HEK293 (cell line): Measurements from ENCODE around the gene TMEM181.

ENCODE experiments used
- IKZF3 ChIP-seq: fragments of 450-650 bp; IDR thresholded peaks from 2 replicates; pipeline ENCODE4 v1.5.0; 2018; ENCODE audit warnings: missing biosample characterization, mild to moderate bottlenecking, missing genetic modification characterization, moderate library complexity
- KLF9 ChIP-seq: fragments of 450-650 bp; formaldehyde crosslinking; IDR thresholded peaks from 2 replicates; pipeline ENCODE4 v1.5.1; 2016; ENCODE audit warnings: missing biosample characterization, missing genetic modification characterization, low read depth
- SALL2 ChIP-seq: fragments of 450-650 bp; formaldehyde crosslinking; IDR thresholded peaks from 2 replicates; pipeline ENCODE4 v1.5.0; 2017; ENCODE audit warnings: missing biosample characterization, mild to moderate bottlenecking, missing genetic modification characterization, borderline replicate concordance
- SCRT2 ChIP-seq: fragments of 450-650 bp; formaldehyde crosslinking; IDR thresholded peaks from 2 replicates; pipeline ENCODE4 v1.5.1; 2016; ENCODE audit warnings: missing biosample characterization, missing genetic modification characterization
- YY2 ChIP-seq: fragments of 450-650 bp; formaldehyde crosslinking; IDR thresholded peaks from 2 replicates; pipeline ENCODE4 v1.5.1; 2016; ENCODE audit warnings: missing biosample characterization, missing genetic modification characterization
- ZBTB17 ChIP-seq: fragments of 450-650 bp; formaldehyde crosslinking; IDR thresholded peaks from 2 replicates; pipeline ENCODE4 v1.5.1; 2016; ENCODE audit warnings: missing biosample characterization, missing genetic modification characterization
- ZFP37 ChIP-seq: fragments of 450-650 bp; formaldehyde crosslinking; IDR thresholded peaks from 2 replicates; pipeline ENCODE4 v1.5.1; 2016; ENCODE audit warnings: missing biosample characterization, missing genetic modification characterization
- ZFP69B ChIP-seq: fragments of 450-650 bp; formaldehyde crosslinking; IDR thresholded peaks from 2 replicates; pipeline ENCODE4 v1.5.1; 2016; ENCODE audit warnings: missing biosample characterization, missing genetic modification characterization
- ZNF239 ChIP-seq: fragments of 450-650 bp; formaldehyde crosslinking; IDR thresholded peaks from 2 replicates; pipeline ENCODE4 v1.5.1; 2016; ENCODE audit warnings: missing biosample characterization, missing genetic modification characterization
- ZNF292 ChIP-seq: fragments of 450-650 bp; formaldehyde crosslinking; IDR thresholded peaks from 2 replicates; pipeline ENCODE4 v1.5.1; 2016; ENCODE audit warnings: low read depth, missing biosample characterization, missing genetic modification characterization, borderline replicate concordance
- ZNF404 ChIP-seq: fragments of 450-650 bp; formaldehyde crosslinking; IDR thresholded peaks from 2 replicates; pipeline ENCODE4 v1.5.1; 2017; ENCODE audit warnings: missing biosample characterization, missing genetic modification characterization
- ZNF623 ChIP-seq: fragments of 450-650 bp; formaldehyde crosslinking; IDR thresholded peaks from 2 replicates; pipeline ENCODE4 v1.5.1; 2016; ENCODE audit warnings: missing biosample characterization, missing genetic modification characterization
- ZNF624 ChIP-seq: fragments of 450-650 bp; formaldehyde crosslinking; IDR thresholded peaks from 2 replicates; pipeline ENCODE4 v1.5.1; 2017; ENCODE audit warnings: missing biosample characterization, missing genetic modification characterization
- ZNF626 ChIP-seq: fragments of 450-650 bp; sonication (Bioruptor Pico); formaldehyde crosslinking; IDR thresholded peaks from 2 replicates; pipeline ENCODE4 v1.5.1; 2018; ENCODE audit warnings: missing biosample characterization, missing genetic modification characterization, inconsistent platforms
- ZNF658 ChIP-seq: fragments of 450-650 bp; formaldehyde crosslinking; IDR thresholded peaks from 2 replicates; pipeline ENCODE4; 2016; ENCODE audit warnings: missing biosample characterization, missing genetic modification characterization
- ZNF843 ChIP-seq: fragments of 450-650 bp; formaldehyde crosslinking; IDR thresholded peaks from 2 replicates; pipeline ENCODE4 v1.5.1; 2016; ENCODE audit warnings: missing biosample characterization, missing genetic modification characterization
- TF ChIP-seq, protein P1 (sequence below): fragments of 450-650 bp; formaldehyde crosslinking; IDR thresholded peaks from 2 replicates; pipeline ENCODE4 v1.5.1; 2016; ENCODE audit warnings: missing biosample characterization, missing genetic modification characterization
- TF ChIP-seq, protein P2 (sequence below): fragments of 450-650 bp; formaldehyde crosslinking; IDR thresholded peaks from 2 replicates; pipeline ENCODE4 v1.5.1; 2016; ENCODE audit warnings: missing biosample characterization, missing genetic modification characterization, low read depth
- TF ChIP-seq, protein P3 (sequence below): fragments of 450-650 bp; formaldehyde crosslinking; IDR thresholded peaks from 2 replicates; pipeline ENCODE4 v1.5.1; 2017; ENCODE audit warnings: missing biosample characterization, missing genetic modification characterization
- TF ChIP-seq, protein P4 (sequence below): fragments of 450-650 bp; formaldehyde crosslinking; IDR thresholded peaks from 2 replicates; pipeline ENCODE4 v1.5.1; 2016; ENCODE audit warnings: missing biosample characterization, missing genetic modification characterization
- TF ChIP-seq, protein P5 (sequence below): fragments of 450-650 bp; formaldehyde crosslinking; IDR thresholded peaks from 2 replicates; pipeline ENCODE4 v1.5.1; 2017; ENCODE audit warnings: missing biosample characterization, missing genetic modification characterization
- TF ChIP-seq, protein P6 (sequence below): fragments of 450-650 bp; formaldehyde crosslinking; conservative IDR thresholded peaks from 2 replicates; pipeline ENCODE4 v1.5.1; 2016; ENCODE audit warnings: low read depth, missing biosample characterization, missing genetic modification characterization
- TF ChIP-seq, protein P7 (sequence below): fragments of 450-650 bp; formaldehyde crosslinking; IDR thresholded peaks from 2 replicates; pipeline ENCODE4 v1.5.1; 2016; ENCODE audit warnings: missing biosample characterization, missing genetic modification characterization

Gene TMEM181

DNA sequence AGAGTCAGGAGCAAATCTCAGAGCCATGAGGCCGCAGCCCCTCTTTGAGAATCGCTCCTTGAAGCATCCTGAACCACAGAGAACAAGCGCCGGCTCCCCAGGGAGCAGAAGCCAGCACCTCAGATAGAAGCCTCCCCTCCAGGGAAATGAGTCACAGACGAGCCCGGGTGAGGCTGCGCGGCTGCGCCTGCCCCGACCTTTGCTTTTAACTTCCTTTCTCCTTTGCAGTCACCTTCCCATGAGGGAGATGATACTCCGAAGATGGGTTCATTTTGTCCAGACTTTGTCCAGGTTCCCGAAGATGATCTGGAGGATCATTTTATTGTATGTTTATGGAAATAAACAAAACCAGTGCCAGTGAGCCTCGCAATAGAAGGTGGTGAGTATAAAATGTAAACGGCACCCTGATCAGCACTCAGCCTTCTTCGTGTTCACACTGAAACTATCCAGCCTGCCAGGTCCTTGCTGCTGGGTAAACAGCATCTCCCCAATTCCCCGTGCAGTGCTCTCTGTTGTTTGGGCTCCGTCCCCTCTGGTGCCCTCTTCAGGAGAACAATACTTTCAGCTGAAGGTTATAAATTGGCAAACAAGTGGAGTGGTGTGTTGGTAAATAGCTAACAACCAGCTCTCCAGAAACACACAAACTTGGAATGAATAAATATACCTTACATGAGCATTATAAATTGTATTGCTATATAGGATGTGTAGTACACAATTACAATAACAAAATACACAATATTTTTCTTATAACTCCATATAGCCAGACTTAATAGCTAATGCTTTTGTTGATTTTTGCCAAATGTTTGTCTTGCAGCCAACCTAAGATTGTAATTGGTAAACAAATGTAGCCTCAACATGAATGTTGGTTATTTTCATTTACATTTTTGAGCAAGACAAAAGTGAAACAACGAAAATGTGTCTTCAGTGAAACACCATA, 41.4 kb upstream of the TMEM181 start (continued):
- TF ChIP-seq ZFP37, result peak; percentile 67; the same call in 1 of the 2 replicates
- no peak for TF ChIP-seq ZNF239 (tag by site-specific recombination)
- TF ChIP-seq, protein P1, sequence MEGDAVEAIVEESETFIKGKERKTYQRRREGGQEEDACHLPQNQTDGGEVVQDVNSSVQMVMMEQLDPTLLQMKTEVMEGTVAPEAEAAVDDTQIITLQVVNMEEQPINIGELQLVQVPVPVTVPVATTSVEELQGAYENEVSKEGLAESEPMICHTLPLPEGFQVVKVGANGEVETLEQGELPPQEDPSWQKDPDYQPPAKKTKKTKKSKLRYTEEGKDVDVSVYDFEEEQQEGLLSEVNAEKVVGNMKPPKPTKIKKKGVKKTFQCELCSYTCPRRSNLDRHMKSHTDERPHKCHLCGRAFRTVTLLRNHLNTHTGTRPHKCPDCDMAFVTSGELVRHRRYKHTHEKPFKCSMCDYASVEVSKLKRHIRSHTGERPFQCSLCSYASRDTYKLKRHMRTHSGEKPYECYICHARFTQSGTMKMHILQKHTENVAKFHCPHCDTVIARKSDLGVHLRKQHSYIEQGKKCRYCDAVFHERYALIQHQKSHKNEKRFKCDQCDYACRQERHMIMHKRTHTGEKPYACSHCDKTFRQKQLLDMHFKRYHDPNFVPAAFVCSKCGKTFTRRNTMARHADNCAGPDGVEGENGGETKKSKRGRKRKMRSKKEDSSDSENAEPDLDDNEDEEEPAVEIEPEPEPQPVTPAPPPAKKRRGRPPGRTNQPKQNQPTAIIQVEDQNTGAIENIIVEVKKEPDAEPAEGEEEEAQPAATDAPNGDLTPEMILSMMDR (tag by site-specific recombination), result 0 out of 2 replicates have a peak, but pooled peaks have one; percentile 33
- TF ChIP-seq ZNF624, result no peak; the same call in 1 of the 2 replicates
- TF ChIP-seq IKZF3 (tag by site-specific recombination), result no peak
- no peak for TF ChIP-seq ZNF623 (tag by site-specific recombination)
- TF ChIP-seq, protein P2, sequence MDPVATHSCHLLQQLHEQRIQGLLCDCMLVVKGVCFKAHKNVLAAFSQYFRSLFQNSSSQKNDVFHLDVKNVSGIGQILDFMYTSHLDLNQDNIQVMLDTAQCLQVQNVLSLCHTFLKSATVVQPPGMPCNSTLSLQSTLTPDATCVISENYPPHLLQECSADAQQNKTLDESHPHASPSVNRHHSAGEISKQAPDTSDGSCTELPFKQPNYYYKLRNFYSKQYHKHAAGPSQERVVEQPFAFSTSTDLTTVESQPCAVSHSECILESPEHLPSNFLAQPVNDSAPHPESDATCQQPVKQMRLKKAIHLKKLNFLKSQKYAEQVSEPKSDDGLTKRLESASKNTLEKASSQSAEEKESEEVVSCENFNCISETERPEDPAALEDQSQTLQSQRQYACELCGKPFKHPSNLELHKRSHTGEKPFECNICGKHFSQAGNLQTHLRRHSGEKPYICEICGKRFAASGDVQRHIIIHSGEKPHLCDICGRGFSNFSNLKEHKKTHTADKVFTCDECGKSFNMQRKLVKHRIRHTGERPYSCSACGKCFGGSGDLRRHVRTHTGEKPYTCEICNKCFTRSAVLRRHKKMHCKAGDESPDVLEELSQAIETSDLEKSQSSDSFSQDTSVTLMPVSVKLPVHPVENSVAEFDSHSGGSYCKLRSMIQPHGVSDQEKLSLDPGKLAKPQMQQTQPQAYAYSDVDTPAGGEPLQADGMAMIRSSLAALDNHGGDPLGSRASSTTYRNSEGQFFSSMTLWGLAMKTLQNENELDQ (tag by site-specific recombination), result no peak
- TF ChIP-seq SCRT2, result peak; percentile 55; the same call in 1 of the 2 replicates
- peak; percentile 97 for TF ChIP-seq ZBTB17 (tag by site-specific recombination)
- TF ChIP-seq, protein P3, sequence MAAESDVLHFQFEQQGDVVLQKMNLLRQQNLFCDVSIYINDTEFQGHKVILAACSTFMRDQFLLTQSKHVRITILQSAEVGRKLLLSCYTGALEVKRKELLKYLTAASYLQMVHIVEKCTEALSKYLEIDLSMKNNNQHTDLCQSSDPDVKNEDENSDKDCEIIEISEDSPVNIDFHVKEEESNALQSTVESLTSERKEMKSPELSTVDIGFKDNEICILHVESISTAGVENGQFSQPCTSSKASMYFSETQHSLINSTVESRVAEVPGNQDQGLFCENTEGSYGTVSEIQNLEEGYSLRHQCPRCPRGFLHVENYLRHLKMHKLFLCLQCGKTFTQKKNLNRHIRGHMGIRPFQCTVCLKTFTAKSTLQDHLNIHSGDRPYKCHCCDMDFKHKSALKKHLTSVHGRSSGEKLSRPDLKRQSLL (tag by site-specific recombination), result no peak
- TF ChIP-seq ZNF658 (tag by site-specific recombination), result no peak
- no peak for TF ChIP-seq ZNF292 (tag by site-specific recombination)
- TF ChIP-seq, protein P4, sequence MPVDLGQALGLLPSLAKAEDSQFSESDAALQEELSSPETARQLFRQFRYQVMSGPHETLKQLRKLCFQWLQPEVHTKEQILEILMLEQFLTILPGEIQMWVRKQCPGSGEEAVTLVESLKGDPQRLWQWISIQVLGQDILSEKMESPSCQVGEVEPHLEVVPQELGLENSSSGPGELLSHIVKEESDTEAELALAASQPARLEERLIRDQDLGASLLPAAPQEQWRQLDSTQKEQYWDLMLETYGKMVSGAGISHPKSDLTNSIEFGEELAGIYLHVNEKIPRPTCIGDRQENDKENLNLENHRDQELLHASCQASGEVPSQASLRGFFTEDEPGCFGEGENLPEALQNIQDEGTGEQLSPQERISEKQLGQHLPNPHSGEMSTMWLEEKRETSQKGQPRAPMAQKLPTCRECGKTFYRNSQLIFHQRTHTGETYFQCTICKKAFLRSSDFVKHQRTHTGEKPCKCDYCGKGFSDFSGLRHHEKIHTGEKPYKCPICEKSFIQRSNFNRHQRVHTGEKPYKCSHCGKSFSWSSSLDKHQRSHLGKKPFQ (tag by site-specific recombination), result peak; percentile 92
- TF ChIP-seq, protein P5, sequence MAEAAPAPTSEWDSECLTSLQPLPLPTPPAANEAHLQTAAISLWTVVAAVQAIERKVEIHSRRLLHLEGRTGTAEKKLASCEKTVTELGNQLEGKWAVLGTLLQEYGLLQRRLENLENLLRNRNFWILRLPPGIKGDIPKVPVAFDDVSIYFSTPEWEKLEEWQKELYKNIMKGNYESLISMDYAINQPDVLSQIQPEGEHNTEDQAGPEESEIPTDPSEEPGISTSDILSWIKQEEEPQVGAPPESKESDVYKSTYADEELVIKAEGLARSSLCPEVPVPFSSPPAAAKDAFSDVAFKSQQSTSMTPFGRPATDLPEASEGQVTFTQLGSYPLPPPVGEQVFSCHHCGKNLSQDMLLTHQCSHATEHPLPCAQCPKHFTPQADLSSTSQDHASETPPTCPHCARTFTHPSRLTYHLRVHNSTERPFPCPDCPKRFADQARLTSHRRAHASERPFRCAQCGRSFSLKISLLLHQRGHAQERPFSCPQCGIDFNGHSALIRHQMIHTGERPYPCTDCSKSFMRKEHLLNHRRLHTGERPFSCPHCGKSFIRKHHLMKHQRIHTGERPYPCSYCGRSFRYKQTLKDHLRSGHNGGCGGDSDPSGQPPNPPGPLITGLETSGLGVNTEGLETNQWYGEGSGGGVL (tag by site-specific recombination), result no peak
- TF ChIP-seq ZNF843 (tag by site-specific recombination), result no peak
- no peak for TF ChIP-seq SALL2
- TF ChIP-seq ZNF626 (tag by site-specific recombination), result no peak
- TF ChIP-seq ZNF404 (tag by site-specific recombination), result no peak
- TF ChIP-seq, protein P6, sequence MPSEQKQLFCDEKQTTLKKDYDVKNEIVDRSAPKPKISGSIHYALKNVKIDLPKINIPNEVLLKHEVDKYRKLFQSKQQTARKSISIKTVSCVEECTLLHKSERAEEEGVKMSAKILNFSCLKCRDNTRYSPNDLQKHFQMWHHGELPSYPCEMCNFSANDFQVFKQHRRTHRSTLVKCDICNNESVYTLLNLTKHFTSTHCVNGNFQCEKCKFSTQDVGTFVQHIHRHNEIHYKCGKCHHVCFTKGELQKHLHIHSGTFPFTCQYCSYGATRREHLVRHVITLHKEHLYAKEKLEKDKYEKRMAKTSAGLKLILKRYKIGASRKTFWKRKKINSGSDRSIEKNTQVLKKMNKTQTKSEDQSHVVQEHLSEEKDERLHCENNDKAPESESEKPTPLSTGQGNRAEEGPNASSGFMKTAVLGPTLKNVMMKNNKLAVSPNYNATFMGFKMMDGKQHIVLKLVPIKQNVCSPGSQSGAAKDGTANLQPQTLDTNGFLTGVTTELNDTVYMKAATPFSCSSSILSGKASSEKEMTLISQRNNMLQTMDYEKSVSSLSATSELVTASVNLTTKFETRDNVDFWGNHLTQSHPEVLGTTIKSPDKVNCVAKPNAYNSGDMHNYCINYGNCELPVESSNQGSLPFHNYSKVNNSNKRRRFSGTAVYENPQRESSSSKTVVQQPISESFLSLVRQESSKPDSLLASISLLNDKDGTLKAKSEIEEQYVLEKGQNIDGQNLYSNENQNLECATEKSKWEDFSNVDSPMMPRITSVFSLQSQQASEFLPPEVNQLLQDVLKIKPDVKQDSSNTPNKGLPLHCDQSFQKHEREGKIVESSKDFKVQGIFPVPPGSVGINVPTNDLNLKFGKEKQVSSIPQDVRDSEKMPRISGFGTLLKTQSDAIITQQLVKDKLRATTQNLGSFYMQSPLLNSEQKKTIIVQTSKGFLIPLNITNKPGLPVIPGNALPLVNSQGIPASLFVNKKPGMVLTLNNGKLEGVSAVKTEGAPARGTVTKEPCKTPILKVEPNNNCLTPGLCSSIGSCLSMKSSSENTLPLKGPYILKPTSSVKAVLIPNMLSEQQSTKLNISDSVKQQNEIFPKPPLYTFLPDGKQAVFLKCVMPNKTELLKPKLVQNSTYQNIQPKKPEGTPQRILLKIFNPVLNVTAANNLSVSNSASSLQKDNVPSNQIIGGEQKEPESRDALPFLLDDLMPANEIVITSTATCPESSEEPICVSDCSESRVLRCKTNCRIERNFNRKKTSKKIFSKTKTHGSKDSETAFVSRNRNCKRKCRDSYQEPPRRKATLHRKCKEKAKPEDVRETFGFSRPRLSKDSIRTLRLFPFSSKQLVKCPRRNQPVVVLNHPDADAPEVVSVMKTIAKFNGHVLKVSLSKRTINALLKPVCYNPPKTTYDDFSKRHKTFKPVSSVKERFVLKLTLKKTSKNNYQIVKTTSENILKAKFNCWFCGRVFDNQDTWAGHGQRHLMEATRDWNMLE (tag by site-specific recombination), result peak; percentile 20; the same call in 1 of the 2 replicates
- no peak; the same call in 1 of the 2 replicates for TF ChIP-seq ZFP69B
- no peak for TF ChIP-seq YY2
- TF ChIP-seq, protein P7, sequence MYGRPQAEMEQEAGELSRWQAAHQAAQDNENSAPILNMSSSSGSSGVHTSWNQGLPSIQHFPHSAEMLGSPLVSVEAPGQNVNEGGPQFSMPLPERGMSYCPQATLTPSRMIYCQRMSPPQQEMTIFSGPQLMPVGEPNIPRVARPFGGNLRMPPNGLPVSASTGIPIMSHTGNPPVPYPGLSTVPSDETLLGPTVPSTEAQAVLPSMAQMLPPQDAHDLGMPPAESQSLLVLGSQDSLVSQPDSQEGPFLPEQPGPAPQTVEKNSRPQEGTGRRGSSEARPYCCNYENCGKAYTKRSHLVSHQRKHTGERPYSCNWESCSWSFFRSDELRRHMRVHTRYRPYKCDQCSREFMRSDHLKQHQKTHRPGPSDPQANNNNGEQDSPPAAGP (tag by site-specific recombination), result peak; percentile 42; the same call in 1 of the 2 replicates
- no peak for TF ChIP-seq KLF9 (tag by site-specific recombination)
